ENCODE data around the gene RABAC1. TPM values are rescaled to one million over a fixed set of nuclear protein-coding genes. Genes with fewer than 3 reads are reported as not detected.

Gene RABAC1
- polyA plus RNA-seq, 1 donor from 2014 or later = 290 TPM

DNA sequence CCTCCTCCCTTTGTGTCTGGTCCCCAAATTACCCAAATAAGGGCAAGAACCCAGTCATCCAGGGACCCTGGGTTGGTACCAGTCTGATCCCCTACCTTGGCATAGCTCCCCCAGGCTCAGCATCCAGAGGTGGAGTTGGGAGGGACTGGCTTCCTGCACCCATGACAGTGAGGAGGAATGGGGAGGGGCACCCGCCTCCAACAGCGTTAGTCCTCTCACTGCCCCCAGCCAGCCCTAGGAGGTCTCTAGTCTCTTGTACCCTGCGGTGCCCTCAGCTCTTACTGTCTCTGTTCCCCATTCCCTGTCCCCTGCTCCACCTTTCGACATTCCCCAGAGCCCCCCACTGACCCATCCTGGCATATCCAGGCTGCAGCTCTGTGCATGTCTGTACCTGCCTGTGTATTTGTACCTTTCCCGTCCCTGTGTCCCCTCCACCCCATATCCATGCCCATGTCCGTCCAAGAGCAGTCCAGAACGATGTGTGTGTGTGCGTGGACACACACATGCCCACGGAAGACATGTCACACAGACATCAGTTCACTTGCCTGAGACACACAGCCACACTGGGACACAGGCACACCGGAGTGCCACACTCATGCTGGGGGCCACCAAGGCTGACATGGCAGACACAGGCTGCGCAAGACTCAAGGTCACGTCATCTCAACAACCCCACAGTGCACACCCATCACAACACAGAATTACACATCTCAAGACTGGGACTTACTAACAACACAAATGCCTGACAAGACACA, 48.7 kb downstream of the RABAC1 start:
- Histone ChIP-seq H2AFZ (ENCODE audit: low read depth, low read length) (no peak overlapping the region), H3K4me2 (ENCODE audit: low read length) (no peak overlapping the region), H3K4me3 (ENCODE audit: low read length) (no peak overlapping the region), H4K20me1 (ENCODE audit: insufficient read depth) (no peaks in the 10 kb centered on the region), H3K9me2 (ENCODE audit: insufficient read depth, low read length) (no peaks in the 10 kb centered on the region), H3K9me3 (ENCODE audit: low read length) (no peaks in the 10 kb centered on the region), H3K36me3 (ENCODE audit: insufficient read depth, low read length) (no peaks in the 10 kb centered on the region), H3F3A (ENCODE audit: insufficient read depth, low read length, poor library complexity, severe bottlenecking) (no peaks in the 10 kb centered on the region), H3K79me2 (replicated peaks; ENCODE audit: insufficient read depth, low read length) (no peaks in the 10 kb centered on the region), H3K9ac (ENCODE audit: low read length) (no peak overlapping the region), H3K27me3 (ENCODE audit: insufficient read depth, low read depth, low read length) (peaks cover 48% of the 10 kb centered on the region), H3K27ac (ENCODE audit: low read length) (no peak overlapping the region)
- TF ChIP-seq MXI1 (conservative IDR thresholded peaks at IDR 0.05; ENCODE audit: poor library complexity, severe bottlenecking) (no peak), TAF1 (IDR thresholded peaks at IDR 0.05; ENCODE audit: low read depth) (no peak), POLR2AphosphoS5 (IDR thresholded peaks at IDR 0.05) (no peak), EP300 (conservative IDR thresholded peaks at IDR 0.05; ENCODE audit: poor library complexity, severe bottlenecking) (no peak), SMC3 (conservative IDR thresholded peaks at IDR 0.05; ENCODE audit: poor library complexity) (no peak), RAD21 (conservative IDR thresholded peaks at IDR 0.05) (no peak), EZH2 (IDR thresholded peaks at IDR 0.05; ENCODE audit: borderline replicate concordance, insufficient read depth, low read length, poor library complexity, severe bottlenecking) (no peak)
- TF ChIP-seq, protein P1, sequence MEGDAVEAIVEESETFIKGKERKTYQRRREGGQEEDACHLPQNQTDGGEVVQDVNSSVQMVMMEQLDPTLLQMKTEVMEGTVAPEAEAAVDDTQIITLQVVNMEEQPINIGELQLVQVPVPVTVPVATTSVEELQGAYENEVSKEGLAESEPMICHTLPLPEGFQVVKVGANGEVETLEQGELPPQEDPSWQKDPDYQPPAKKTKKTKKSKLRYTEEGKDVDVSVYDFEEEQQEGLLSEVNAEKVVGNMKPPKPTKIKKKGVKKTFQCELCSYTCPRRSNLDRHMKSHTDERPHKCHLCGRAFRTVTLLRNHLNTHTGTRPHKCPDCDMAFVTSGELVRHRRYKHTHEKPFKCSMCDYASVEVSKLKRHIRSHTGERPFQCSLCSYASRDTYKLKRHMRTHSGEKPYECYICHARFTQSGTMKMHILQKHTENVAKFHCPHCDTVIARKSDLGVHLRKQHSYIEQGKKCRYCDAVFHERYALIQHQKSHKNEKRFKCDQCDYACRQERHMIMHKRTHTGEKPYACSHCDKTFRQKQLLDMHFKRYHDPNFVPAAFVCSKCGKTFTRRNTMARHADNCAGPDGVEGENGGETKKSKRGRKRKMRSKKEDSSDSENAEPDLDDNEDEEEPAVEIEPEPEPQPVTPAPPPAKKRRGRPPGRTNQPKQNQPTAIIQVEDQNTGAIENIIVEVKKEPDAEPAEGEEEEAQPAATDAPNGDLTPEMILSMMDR (IDR thresholded peaks at IDR 0.05; ENCODE audit: poor library complexity, severe bottlenecking) = no peak
- TF ChIP-seq, protein P2, sequence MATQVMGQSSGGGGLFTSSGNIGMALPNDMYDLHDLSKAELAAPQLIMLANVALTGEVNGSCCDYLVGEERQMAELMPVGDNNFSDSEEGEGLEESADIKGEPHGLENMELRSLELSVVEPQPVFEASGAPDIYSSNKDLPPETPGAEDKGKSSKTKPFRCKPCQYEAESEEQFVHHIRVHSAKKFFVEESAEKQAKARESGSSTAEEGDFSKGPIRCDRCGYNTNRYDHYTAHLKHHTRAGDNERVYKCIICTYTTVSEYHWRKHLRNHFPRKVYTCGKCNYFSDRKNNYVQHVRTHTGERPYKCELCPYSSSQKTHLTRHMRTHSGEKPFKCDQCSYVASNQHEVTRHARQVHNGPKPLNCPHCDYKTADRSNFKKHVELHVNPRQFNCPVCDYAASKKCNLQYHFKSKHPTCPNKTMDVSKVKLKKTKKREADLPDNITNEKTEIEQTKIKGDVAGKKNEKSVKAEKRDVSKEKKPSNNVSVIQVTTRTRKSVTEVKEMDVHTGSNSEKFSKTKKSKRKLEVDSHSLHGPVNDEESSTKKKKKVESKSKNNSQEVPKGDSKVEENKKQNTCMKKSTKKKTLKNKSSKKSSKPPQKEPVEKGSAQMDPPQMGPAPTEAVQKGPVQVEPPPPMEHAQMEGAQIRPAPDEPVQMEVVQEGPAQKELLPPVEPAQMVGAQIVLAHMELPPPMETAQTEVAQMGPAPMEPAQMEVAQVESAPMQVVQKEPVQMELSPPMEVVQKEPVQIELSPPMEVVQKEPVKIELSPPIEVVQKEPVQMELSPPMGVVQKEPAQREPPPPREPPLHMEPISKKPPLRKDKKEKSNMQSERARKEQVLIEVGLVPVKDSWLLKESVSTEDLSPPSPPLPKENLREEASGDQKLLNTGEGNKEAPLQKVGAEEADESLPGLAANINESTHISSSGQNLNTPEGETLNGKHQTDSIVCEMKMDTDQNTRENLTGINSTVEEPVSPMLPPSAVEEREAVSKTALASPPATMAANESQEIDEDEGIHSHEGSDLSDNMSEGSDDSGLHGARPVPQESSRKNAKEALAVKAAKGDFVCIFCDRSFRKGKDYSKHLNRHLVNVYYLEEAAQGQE (IDR thresholded peaks at IDR 0.05; ENCODE audit: borderline replicate concordance) = no peak

DNA sequence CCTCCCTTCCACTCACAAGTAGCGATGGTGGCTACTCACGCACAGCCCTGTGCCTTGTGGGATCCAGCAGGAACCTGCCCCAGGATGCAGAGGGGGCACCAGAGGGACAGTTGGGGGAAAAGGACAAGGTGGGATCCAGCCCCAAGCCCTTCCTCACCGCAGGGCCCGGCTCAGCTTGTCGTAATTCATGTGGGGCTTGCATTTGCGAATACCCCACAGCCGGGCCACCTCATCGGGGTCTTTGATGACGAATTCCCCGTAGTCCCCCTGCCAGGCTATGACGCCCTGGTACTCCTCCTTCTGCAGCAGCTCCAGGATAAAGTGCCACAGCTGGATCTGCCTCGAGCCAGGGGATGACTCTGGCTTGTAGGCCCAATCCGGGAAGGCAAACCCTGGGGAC, 49.4 kb downstream of the RABAC1 start:
- H3K9me2 ChIP-seq (ENCODE audit: insufficient read depth, low read length) = no peaks in the 10 kb centered on the region
- no peaks in the 10 kb centered on the region for H3K9me3 ChIP-seq (ENCODE audit: low read length)
- H3K79me2 ChIP-seq (replicated peaks; ENCODE audit: insufficient read depth, low read length) = no peaks in the 10 kb centered on the region
- H3K27me3 ChIP-seq (ENCODE audit: insufficient read depth, low read depth, low read length) = peaks cover 41% of the 10 kb centered on the region
- no peak overlapping the region for H3K27ac ChIP-seq (ENCODE audit: low read length)
- no peak overlapping the region for H3K9ac ChIP-seq (ENCODE audit: low read length)
- no peaks in the 10 kb centered on the region for H3K36me3 ChIP-seq (ENCODE audit: insufficient read depth, low read length)
- no peak overlapping the region for H2AFZ ChIP-seq (ENCODE audit: low read depth, low read length)
- H3K4me2 ChIP-seq (ENCODE audit: low read length) = no peak overlapping the region
- TF ChIP-seq EP300 (conservative IDR thresholded peaks at IDR 0.05; ENCODE audit: poor library complexity, severe bottlenecking) (no peak), POLR2AphosphoS5 (IDR thresholded peaks at IDR 0.05) (no peak), EZH2 (IDR thresholded peaks at IDR 0.05; ENCODE audit: borderline replicate concordance, insufficient read depth, low read length, poor library complexity, severe bottlenecking) (no peak), TAF1 (IDR thresholded peaks at IDR 0.05; ENCODE audit: low read depth) (no peak), MXI1 (conservative IDR thresholded peaks at IDR 0.05; ENCODE audit: poor library complexity, severe bottlenecking) (no peak), SMC3 (conservative IDR thresholded peaks at IDR 0.05; ENCODE audit: poor library complexity) (no peak), RAD21 (conservative IDR thresholded peaks at IDR 0.05) (no peak)
- TF ChIP-seq, protein P2 (IDR thresholded peaks at IDR 0.05; ENCODE audit: borderline replicate concordance) = no peak
- TF ChIP-seq, protein P1 (IDR thresholded peaks at IDR 0.05; ENCODE audit: poor library complexity, severe bottlenecking) = no peak
- no peak overlapping the region for H3K4me3 ChIP-seq (ENCODE audit: low read length)
- H3F3A ChIP-seq (ENCODE audit: insufficient read depth, low read length, poor library complexity, severe bottlenecking) = no peaks in the 10 kb centered on the region
- H4K20me1 ChIP-seq (ENCODE audit: insufficient read depth) = no peaks in the 10 kb centered on the region
